HepG2 (cell line): ENCODE data around the gene PDSS2. TPM values are rescaled to one million over a fixed set of nuclear protein-coding genes. Genes with fewer than 3 reads are reported as not detected.

Experiments
- ARNT ChIP-seq: fragments of 450-650 bp; IDR thresholded peaks from 2 replicates; pipeline ENCODE4 v1.6.1; 2017
- ATF4 ChIP-seq, 2 experiments: fragments of 450-650 bp in 1 of 2; sonication (generic) in 1 of 2; formaldehyde crosslinking; IDR thresholded peaks; 2 replicates each; pipeline versions ENCODE4 v1.5.0 to v1.8.0; 2020 to 2022; ENCODE audit warnings: mild to moderate bottlenecking in 1 of 2, missing genetic modification reagents in 1 of 2
- E2F2 ChIP-seq: sonication (generic); formaldehyde crosslinking; IDR thresholded peaks from 2 replicates; pipeline ENCODE4 v1.4.0; 2020; ENCODE audit warnings: missing genetic modification reagents, borderline replicate concordance
- EED ChIP-seq: sonication (generic); formaldehyde crosslinking; IDR thresholded peaks from 2 replicates; pipeline ENCODE4 v1.5.0; 2020; ENCODE audit warnings: mild to moderate bottlenecking, missing genetic modification reagents
- EP300 ChIP-seq, 3 experiments: sonication (generic) in 1 of 3; formaldehyde crosslinking in 1 of 3; IDR thresholded peaks; 2 replicates each; pipeline versions ENCODE4 v1.5.1 to v1.6.1; 2011 to 2020; ENCODE audit warnings: low read depth in 2 of 3, low read length in 2 of 3, borderline replicate concordance in 1 of 3, improper control_type of control experiment in 1 of 3, mild to moderate bottlenecking in 1 of 3, missing genetic modification reagents in 1 of 3, moderate library complexity in 1 of 3
- KDM6A ChIP-seq: IDR thresholded peaks from 2 replicates; pipeline ENCODE4 v1.6.1; 2016; ENCODE audit warnings: low read depth
- MAF1 ChIP-seq: sonication (generic); formaldehyde crosslinking; IDR thresholded peaks from 2 replicates; pipeline ENCODE4 v1.5.0; 2020; ENCODE audit warnings: missing genetic modification reagents, borderline replicate concordance
- MIXL1 ChIP-seq: IDR thresholded peaks from 2 replicates; pipeline ENCODE4 v1.6.1; 2016
- NR2F1 ChIP-seq, 2 experiments: fragments of 450-650 bp in 1 of 2; formaldehyde crosslinking in 1 of 2; IDR thresholded peaks; 2 replicates each; pipeline versions ENCODE4 v1.5.0 to v1.6.1; 2016 to 2020; ENCODE audit warnings: mild to moderate bottlenecking in 1 of 2, missing compliant biosample characterization in 1 of 2, missing genetic modification reagents in 1 of 2, moderate library complexity in 1 of 2
- PAF1 ChIP-seq: IDR thresholded peaks from 2 replicates; pipeline ENCODE4 v1.6.1; 2016; ENCODE audit warnings: missing genetic modification reagents, missing compliant biosample characterization
- PAWR ChIP-seq: sonication (generic); formaldehyde crosslinking; IDR thresholded peaks from 2 replicates; pipeline ENCODE4 v1.4.0; 2020; ENCODE audit warnings: missing genetic modification reagents, mild to moderate bottlenecking, borderline replicate concordance
- POGK ChIP-seq: sonication (generic); formaldehyde crosslinking; conservative IDR thresholded peaks from 2 replicates; pipeline ENCODE4 v1.8.0; 2022; ENCODE audit warnings: mild to moderate bottlenecking, moderate library complexity, missing genetic modification reagents
- PPARG ChIP-seq: conservative IDR thresholded peaks from 2 replicates; pipeline ENCODE4 v1.6.1; 2016; ENCODE audit warnings: missing biosample characterization, missing genetic modification reagents
- RBM22 ChIP-seq: fragments of 200-400 bp; formaldehyde crosslinking; optimal IDR thresholded peaks from 2 replicates; pipeline ENCODE3; 2017; ENCODE audit warnings: mild to moderate bottlenecking, low read length, moderate library complexity
- REPIN1 ChIP-seq: sonication (generic); formaldehyde crosslinking; IDR thresholded peaks from 2 replicates; pipeline ENCODE4 v1.8.0; 2022; ENCODE audit warnings: missing genetic modification reagents, low read depth, mild to moderate bottlenecking, borderline replicate concordance
- SMARCC2 ChIP-seq: fragments of 450-650 bp; IDR thresholded peaks from 2 replicates; pipeline ENCODE4 v1.6.1; 2017; ENCODE audit warnings: antibody characterized with exemption, mild to moderate bottlenecking
- SRY ChIP-seq: sonication (generic); formaldehyde crosslinking; IDR thresholded peaks from 2 replicates; pipeline ENCODE4 v1.8.0; 2022; ENCODE audit warnings: mild to moderate bottlenecking, missing genetic modification reagents
- THAP7 ChIP-seq: sonication (generic); formaldehyde crosslinking; IDR thresholded peaks from 2 replicates; pipeline ENCODE4 v1.8.1; 2023; ENCODE audit warnings: mild to moderate bottlenecking, missing genetic modification reagents
- ZKSCAN8 ChIP-seq: IDR thresholded peaks from 2 replicates; pipeline ENCODE4 v1.6.1; 2016; ENCODE audit warnings: borderline replicate concordance, missing genetic modification reagents, missing compliant biosample characterization
- ZNF260 ChIP-seq: sonication (generic); formaldehyde crosslinking; IDR thresholded peaks from 2 replicates; pipeline ENCODE4 v1.4.0; 2020; ENCODE audit warnings: missing genetic modification reagents, low read depth, mild to moderate bottlenecking, borderline replicate concordance
- ZNF292 ChIP-seq: sonication (generic); formaldehyde crosslinking; IDR thresholded peaks from 2 replicates; pipeline ENCODE4 v1.8.1; 2022; ENCODE audit warnings: mild to moderate bottlenecking, low read depth, missing genetic modification reagents, borderline replicate concordance
- ZNF383 ChIP-seq: sonication (generic); formaldehyde crosslinking; IDR thresholded peaks from 2 replicates; pipeline ENCODE4 v1.4.0; 2020; ENCODE audit warnings: missing genetic modification reagents, mild to moderate bottlenecking, borderline replicate concordance
- ZNF510 ChIP-seq: sonication (generic); formaldehyde crosslinking; IDR thresholded peaks from 2 replicates; pipeline ENCODE4 v1.4.0; 2020; ENCODE audit warnings: low read depth, mild to moderate bottlenecking, missing genetic modification reagents
- ZNF850 ChIP-seq: sonication (generic); formaldehyde crosslinking; conservative IDR thresholded peaks from 2 replicates; pipeline ENCODE4 v1.9.0; 2021; ENCODE audit warnings: mild to moderate bottlenecking, missing genetic modification reagents
- polyA plus RNA-seq, 8 experiments: library from polyadenylated mRNA; depleted of rRNA in 3 of 8; stranded (reverse) in 7 of 8; unstranded in 1 of 8; fragments of >200 nt; fragmentation: Illumina TruSeq in 4 of 8; extraction: Trizol in 4 of 8; gene quantifications; 2 replicates each; pipeline versions ENCODE4 v1.2.1 to v1.2.3, GENCODE V29; 2011 to 2016; ENCODE audit warnings: low read depth in 4 of 8, missing spikeins in 1 of 8, mixed read lengths in 1 of 8; ENCODE audit not compliant: insufficient read depth in 1 of 8
- total RNA-seq, 5 experiments: library from RNA; depleted of rRNA; stranded (reverse); fragments of >200 nt; fragmentation: Illumina TruSeq; extraction: Trizol; gene quantifications; 2 replicates each; pipeline ENCODE4 v1.2.3, GENCODE V29; 2016; ENCODE audit warnings: low read depth in 1 of 5

PDSS2 gene
- total and polyA plus RNA-seq, 2 of the 13 experiments (the other 11 are each of a cell fraction or from before 2014, with no cell fraction given): 16.2 to 17.0 TPM

- TF ChIP-seq ATF4 (CRISPR knock-in tag; IDR thresholded peaks at IDR 0.05) (peak in 1 of 2 experiments; percentile 33; a peak in 2 of 4 replicates), NR2F1 (CRISPR knock-in tag; IDR thresholded peaks at IDR 0.05) (peak; percentile 56 to 66; a peak in 2 of 4 replicates), PPARG (CRISPR knock-in tag) (peak; percentile 74; the same call in 1 of the 2 replicates), MIXL1 (CRISPR knock-in tag) (peak; percentile 52; the same call in 1 of the 2 replicates), POGK (CRISPR knock-in tag) (0 out of 2 replicates have a peak, but pooled peaks have one; percentile 21), SRY (CRISPR knock-in tag) (peak; percentile 79; the same call in 1 of the 2 replicates), ZKSCAN8 (CRISPR knock-in tag) (peak; percentile 47; the same call in 1 of the 2 replicates), ARNT (no peak), SMARCC2 (no peak), E2F2 (CRISPR knock-in tag) (0 out of 2 replicates have a peak, but pooled peaks have one; percentile 42), ZNF510 (CRISPR knock-in tag) (peak; percentile 98; the same call in 1 of the 2 replicates), ZNF383 (peak; percentile 78; the same call in 1 of the 2 replicates), PAF1 (CRISPR knock-in tag) (no peak), PAWR (CRISPR knock-in tag) (peak; percentile 81; the same call in 1 of the 2 replicates), ZNF260 (CRISPR knock-in tag) (no peak), MAF1 (peak; percentile 45; the same call in 1 of the 2 replicates), ZNF850 (CRISPR knock-in tag) (0 out of 2 replicates have a peak, but pooled peaks have one; percentile 81), RBM22 (no peak), EP300 (IDR thresholded peaks at IDR 0.05; ENCODE audit: low read depth in 2 of 2, low read length in 2 of 2) (peak in 1 of 2 experiments; percentile 51; a peak in 1 of 4 replicates), EP300 (CRISPR knock-in tag; IDR thresholded peaks at IDR 0.05; ENCODE audit: borderline replicate concordance) (no peak), REPIN1 (peak; percentile 88; the same call in 1 of the 2 replicates), ZNF292 (CRISPR knock-in tag) (peak; percentile 85; the same call in 1 of the 2 replicates), EED (CRISPR knock-in tag) (peak; percentile 58; the same call in 1 of the 2 replicates), KDM6A (no peak), THAP7 (CRISPR knock-in tag) (peak; percentile 81)
Observed at GRCh38 chr6:107459283-107460082, at the start of gene PDSS2 (continued).
